Measurements from ENCODE around the gene SLC20A1.
"Not testable (repeated sequence)": the region's sequence is repeated elsewhere in the genome, so short reads cannot be mapped to it uniquely, and the experiment has no call there.

The SLC20A1 gene, protein sequence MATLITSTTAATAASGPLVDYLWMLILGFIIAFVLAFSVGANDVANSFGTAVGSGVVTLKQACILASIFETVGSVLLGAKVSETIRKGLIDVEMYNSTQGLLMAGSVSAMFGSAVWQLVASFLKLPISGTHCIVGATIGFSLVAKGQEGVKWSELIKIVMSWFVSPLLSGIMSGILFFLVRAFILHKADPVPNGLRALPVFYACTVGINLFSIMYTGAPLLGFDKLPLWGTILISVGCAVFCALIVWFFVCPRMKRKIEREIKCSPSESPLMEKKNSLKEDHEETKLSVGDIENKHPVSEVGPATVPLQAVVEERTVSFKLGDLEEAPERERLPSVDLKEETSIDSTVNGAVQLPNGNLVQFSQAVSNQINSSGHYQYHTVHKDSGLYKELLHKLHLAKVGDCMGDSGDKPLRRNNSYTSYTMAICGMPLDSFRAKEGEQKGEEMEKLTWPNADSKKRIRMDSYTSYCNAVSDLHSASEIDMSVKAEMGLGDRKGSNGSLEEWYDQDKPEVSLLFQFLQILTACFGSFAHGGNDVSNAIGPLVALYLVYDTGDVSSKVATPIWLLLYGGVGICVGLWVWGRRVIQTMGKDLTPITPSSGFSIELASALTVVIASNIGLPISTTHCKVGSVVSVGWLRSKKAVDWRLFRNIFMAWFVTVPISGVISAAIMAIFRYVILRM

DNA sequence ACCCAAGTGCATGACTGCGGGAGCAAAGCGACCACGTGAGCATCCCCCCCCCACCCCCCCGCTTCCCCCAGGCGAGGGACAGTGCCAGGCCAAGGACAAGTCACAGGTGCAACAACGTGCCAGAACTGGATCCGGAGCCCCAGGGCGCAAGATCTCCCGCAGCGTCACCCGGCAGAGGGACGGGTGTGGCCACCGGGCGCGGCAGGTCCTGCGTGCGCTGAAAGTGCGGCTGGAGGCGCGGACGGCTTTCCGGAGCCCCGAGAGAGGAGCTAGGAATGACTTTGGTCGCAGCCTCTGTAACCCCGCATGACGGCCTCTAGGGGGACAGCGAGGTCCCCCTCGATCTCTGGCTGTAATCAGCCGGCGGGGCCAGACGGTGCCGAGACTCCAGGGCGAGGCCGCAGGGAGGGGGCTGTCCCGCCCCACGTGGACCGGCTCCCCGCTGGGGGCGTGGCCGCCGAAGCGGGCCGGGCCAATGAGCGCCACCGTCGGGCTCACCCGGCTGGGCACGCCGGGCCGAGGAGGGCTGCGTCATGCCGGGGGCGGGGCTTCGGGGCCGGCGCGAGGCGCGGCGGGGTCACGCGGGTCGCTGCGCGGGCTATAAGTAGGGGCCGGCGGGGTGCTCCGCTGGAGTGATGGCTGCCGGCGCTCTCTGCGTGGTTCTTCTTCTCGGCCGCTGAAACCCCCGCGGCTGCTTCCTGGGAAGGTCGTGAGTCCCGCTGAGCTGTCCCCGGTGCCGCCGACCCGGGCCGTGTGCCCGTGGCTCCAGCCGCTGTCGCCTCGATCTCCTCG, at the start of gene SLC20A1:
Gene SLC20A1 (plus strand): TSS at position 630 of the 792 bp plus-strand sequence. CDS start 890 bp downstream, outside the sequence.
- peak; percentile 90 for DNase-seq

DNA sequence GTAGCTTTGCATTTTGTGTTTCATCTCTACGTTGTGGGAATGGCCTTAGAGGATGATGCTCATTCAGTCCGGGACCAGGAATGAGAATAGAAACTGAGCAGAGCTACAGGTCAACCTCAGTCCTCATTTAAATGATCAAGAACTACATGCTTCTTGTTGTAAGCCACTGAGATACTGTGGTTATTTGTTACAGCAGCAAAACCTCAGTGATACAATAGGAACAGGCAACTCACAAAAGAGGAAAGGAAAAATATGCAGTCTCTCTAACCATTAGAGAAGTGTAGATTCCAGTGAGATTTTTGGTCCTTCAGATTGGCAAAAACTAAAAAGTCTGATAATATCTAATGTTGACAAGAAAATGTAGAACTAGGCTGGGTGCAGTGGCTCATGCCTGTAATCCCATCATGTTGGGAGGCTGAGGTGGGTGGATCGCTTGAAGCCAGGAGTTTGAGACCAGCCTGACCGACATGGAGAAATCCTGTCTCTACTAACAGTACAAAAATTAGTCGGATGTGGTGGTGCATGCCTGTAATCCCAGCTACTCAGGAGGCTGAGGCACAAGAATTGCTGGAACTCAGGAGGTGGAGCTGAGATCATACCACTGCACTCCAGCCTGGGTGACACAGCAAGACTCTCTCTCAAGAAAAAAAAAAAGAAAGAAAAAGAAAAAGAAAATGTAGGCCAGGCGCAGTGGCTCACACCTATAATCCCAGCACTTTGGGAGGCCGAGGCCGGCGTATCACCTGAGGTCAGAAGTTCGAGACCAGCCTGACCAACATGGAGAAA, 48.0 kb upstream of the SLC20A1 start:
- DNase-seq = no peak

DNA sequence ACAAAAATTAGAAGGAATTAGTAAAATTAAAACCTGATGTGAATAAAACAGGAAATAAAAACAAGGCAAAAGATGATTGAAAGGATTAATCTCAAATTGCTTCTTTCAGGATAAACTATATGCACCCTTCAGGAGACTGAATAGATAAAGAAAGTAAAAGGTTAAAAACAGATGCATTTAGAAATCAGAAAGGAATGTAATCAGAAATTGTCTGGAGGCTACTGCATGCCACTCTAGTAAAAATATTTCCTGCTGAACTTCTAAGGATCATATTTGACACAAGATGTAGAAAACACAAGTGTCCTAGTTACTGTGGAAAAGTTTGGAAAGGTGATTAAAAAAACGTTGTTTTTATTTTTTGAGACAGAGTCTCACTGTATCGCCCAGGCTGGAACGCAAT, 45.1 kb upstream of the SLC20A1 start:
- no peak for DNase-seq

DNA sequence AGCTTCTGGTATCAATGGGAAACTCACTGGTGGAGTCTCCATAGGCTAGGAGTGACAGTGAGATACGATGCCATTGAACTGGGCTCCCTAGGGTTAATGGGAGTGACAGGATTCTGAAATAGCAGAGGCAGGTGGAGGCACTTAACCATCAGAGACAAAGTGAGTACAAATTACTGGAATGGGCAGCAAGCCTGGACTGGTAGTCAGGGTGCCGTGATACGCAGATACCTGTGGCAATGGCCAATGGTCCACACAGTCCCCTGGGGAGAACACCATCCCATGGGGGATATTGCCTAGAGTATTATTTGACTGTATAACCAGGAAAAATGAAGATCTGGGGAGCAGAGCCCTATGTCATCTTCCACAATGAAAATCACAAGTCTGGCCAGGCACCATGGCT, 44.0 kb upstream of the SLC20A1 start:
- DNase-seq = no peak

DNA sequence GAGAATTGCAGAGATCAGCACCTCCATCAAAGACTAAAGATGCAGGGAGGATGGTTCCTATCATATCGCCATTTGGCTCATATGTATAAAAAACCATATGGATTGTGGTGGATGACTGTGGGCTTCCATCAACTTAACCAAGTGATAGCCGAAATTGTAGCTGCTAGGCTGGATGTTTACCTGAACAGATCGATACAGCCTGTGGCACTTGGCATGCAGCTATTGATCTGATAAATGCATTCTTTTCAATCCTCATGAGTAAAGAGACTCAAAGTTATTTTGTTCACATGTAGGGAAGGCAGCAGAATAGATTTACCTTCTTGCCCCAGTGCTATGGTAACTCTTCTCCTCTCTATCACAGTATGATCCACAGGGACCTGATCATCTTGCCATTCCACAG, 42.8 kb upstream of the SLC20A1 start:
- no peak for DNase-seq

DNA sequence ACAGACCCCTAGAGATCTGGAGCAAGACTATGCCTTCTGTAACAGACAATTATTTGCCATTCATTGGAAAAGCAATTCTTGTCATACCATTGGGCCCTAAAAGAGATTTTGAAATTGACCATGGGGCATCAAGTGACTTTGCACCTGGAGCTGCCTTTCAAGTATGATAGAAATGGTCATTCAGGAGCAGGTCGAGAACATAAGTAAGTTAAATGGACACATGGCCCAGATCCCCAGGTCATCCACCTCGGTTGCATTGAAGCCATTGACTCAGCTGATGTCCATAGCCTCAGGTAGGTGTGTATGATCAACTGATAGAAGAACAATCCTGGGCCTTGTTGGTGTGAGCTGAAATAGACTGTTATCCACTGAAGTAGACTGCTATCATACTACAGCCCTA, 42.0 kb upstream of the SLC20A1 start:
- no peak for DNase-seq

DNA sequence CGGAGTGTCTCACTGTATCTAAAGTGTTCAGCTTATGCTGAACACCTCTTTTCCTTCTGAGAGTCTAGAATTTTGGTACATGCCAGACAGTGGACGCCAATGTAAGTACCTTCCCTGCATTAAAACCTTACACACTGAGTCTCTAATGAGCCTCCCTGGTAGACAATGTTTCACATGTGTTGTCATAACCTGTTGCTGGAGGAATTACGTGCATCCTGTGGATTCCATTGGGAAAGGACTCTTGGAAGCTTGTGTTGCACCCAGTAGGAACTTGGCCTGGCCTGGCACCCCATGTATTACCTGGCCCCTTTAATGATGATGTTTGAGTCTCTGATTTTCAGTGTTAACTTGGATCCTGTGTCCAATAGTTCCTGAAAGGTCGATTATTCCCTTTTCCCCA, 40.8 kb upstream of the SLC20A1 start:
- DNase-seq = no peak

DNA sequence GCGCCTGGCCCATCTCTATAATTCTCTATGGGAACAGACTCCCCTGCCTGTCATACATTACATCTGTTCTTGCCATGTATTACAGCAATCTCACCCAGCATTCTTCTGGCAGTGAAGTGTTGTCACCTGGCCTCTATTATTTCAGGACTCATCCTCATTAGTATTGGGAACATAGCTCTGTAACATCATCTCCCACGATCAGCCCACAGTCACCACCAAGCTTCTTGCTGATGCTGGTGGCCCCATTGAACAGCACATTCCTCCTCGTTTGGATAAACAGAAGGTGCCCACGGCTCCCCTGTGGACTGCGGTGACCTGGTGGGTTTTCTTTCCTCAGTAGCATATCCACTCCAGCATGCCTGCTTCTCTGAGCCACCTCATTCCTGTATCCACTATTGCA, 39.8 kb upstream of the SLC20A1 start:
- no peak for DNase-seq

DNA sequence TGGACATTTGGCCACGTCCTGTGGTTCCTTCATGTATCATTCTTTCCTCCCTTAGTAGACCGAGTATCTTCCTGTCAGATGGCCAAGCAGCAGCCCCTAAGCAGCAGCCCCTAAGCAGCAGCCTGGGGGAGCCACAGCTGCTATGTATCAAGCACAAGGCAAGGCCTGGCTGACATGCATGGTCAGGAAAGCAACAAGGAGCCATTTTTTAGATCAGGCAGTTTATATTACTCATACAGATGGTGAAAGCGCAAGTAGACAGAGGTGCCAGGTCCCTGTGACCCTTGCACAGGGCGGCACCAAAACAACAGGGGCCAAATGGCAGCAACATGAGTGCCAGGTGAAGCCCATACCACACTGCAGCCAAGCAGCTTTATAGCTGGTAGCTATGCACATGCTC, 39.2 kb upstream of the SLC20A1 start:
- DNase-seq = no peak

DNA sequence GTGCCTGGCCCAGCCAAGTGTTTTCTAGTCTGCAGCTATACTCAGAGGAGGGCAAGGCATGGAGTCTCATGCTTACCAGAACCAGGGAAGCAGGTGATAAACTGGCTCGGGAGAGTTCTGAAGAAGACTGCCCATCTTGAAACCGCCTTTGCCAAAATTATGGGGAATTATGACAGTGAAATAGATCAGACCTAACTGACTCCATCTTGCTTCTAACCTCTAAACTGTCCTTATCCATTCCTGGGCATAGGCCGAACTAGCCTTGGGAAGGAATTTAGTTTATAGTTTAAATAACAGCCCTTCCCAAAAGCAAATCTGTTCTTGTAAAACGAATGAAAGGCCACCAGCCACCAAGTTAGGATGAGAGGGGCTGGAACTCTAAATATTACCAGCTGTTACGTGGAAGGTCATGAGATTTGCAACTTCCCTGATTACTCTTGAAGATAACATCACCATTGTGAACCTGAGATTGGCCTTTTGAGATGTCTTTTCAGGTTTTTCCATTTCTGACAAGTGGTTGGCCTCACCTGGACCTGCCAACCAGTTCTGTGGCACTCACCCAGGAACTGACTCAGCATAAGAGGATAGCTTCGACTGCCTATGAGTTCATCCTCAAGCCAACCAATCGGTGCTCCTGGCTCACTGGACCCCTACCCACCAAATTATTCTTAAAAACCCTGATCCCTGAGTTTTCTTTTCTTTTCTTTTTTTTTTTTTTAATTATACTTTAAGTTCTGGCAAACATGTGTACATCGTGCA, 37.9 kb upstream of the SLC20A1 start:
- DNase-seq = no peak

DNA sequence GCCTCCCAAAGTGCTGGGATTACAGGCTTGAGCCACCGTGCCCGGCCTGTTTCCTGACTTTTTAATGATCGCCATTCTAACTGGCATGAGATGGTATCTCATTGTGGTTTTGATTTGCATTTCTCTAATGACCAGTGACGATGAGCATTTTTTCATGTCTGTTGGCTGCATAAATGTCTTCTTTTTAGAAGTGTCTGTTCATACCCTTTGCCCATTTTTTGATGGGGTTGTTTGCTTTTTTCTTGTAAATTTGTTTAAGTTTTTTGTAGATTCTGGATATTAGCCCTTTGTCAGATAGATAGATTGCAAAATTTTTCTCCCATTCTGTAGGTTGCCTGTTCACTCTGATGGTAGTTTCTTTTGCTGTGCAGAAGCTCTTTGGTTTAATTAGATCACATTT, 36.4 kb upstream of the SLC20A1 start:
- DNase-seq = not testable (repeated sequence)

DNA sequence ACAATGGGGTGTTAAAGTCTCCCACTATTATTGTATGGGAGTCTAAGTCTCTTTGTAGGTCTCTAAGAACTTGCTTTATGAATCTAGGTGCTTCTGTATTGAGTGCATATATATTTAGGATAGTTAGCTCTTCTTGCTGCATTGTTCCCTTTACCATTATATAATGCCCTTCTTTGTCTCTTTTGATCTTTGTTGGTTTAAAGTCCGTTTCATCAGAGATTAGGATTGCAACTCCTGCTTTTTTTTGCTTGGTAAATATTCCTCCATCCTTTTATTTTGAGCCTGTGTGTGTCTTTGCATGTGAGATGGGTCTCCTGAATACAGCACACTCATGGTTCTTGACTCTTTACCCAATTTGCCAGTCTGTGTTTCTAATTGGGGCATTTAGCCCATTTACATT, 33.5 kb upstream of the SLC20A1 start:
- DNase-seq = not testable (repeated sequence)

DNA sequence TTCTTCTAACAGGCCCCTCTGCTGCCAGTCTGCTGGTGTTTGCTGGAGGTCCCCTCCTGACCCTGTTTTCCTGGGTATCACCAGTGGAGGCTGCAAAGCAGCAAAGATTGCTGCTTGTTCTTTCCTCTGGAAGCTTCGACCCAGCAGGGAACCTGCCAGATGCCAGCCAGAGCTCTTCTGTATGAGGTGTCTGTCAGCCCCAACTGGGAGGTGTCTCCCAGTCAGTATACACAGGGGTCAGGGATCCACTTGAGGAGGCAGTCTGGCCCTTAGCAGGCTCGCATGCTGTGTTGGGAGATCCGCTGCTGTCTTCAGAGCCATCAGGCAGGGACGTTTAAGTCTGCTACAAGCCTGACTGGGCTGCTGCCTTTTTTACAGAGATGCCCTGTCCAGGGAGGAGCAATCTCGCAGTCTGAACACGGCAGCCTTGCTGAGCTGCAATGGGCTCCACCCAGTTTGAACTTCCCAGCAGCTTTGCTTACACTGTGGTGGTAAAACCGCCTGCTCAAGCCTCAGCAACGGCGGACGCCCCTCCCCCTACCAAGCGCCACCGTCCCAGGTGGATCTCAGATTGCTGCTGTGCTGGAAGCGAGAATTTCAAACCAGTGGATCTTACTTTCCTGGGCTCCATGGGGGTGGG, 31.4 kb upstream of the SLC20A1 start:
- no peak for DNase-seq

DNA sequence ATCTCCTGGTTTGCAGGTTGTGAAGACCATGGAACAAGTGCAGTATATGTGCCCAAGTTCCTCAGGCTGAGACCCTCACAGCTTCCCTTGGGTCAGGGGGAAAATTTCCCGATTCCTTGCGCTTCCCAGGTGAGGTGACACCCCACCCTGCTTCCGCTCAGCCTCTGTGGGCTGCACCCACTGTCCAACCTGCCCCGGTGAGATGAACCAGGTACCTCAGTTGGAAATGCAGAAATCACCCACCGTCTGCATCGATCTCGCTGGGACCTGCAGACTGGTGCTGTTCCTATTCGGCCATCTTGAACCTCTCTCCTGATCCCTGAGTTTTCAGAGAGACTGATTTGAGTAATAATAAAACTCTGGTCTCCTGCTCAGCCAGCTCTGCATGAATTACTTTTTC, 30.7 kb upstream of the SLC20A1 start:
- no peak for DNase-seq

DNA sequence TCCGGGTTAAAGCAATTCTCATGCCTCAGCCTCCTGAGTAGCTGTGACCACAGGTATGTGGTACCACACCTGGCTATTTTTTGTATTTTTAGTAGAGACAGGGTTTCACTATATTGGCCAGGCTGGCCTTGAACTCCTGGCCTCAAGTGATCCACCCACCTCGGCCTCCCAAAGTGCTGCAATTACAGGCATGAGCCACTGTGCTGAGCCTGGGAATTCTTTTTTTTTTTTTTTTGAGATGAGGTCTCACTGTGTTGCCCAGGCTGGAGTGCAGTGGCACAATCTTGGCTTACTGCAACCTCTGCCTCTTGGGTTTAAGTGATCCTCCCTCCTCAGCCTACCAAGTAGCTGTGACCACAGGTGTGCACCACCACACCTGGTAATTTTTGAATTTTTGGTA, 29.9 kb upstream of the SLC20A1 start:
- DNase-seq = not testable (repeated sequence)

DNA sequence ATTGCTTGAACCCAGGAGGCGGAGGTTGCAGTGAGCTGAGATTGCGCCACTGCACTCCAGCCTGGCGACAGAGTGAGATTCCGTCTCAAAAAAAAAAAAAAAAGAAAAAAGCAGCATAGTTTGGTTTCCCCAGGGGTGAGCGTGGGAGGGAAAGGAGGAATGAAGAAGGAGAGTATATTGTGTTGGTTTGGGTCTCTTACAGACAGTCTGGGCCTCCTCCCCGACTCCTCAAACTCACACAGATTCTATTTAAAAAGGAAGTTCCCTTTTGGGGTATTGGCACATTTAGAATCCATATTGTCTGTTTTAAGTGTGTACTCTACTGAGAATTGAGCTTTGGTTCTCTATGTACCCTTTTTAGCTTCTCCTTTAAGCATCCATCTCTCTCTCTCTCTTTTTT, 27.4 kb upstream of the SLC20A1 start:
- no peak for DNase-seq

DNA sequence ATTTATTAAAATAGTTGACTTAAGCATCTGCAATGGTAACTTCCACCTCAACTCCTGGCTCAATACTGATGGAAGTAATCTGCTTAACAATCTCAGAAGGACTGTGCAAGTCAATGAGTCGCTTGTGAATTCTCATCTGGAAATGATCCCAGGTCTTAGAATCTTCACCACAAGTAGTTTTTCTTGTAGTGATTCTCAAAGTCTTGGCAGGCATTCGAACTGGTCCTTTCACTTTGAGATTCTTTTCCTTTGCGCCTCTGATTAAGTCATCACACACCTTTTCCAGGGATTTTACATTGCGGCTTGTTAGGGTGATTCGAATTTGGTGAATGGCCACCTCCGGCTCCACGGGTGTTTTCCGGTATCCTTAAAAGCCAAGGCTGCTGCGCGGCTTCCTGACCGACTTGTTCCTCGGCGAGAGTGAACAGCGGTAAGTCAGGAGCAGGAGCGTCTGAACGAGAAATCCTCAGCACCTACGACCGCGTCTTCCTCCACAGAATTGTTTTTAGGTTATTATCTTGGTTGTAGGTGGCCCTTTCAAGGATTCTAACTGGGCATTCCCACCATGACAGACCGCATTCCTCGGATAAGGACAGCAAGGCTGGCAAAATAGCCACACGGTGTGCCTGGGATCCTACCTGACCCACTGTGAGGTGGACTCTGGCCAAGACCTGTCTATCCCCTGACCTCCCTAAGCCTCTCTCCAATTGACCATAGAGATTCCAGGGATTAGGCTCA, 23.8 kb upstream of the SLC20A1 start:
- no peak for DNase-seq

DNA sequence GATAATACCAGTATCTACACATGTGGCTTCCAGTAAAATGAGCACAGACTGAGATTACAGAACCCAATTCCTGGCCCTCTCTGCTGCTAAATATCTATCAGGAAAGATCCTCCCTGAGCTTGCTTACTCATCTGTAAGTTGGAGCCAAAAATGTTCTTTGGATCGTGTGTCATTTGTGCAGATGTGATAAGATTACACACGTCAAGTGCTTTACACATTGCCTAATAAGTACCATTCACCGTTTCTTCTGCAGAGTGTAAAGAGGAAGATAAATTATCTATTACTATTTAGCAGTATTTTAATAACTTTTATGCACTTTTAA, 23.2 kb upstream of the SLC20A1 start:
- no peak for DNase-seq

DNA sequence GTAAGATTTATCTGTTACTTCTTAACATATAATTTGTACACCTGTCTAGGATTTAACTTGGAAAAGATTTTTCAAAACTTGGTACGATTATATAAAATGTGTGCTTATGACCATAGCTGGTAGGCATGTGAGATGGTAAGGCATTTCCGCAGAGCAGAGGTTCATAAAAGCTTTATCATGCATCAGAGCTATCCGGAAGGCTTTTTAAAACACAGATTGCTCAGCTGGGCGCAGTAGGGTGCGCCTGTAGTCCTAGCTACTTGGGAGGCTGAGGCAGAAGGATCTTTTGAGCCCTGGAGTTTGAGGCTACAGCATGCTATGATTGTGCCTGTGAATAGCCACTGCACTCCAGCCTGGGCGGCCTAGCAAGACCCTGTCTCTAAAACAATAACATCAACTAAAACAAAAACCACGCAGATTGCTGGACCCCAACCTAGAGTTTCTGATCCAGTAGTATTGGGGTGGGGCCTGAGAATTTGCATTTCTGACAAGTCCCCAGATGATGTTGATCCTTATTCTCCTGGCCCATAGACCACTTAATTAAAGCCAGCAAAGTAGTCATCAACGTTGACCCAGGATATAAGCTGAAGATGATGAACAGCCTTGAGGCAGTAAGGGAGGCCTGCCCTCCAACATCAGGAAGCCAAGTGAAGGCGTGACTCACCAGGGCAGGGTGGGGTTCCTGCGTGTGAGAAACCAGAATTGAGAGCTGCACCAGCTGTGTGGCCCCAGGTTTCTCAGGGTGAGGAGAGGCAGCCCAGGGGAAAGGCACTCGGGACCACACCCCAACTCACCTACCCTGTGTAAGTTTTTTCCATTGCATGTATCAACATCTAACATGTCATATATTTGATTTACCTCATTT, 21.6 kb upstream of the SLC20A1 start:
- no peak for DNase-seq
